D721Med (cell line): Measurements from ENCODE around the gene DSCAM.

Experiments
- DNase-seq: peaks from one replicate; pipeline ENCODE4 v3.0.0; 2011; ENCODE audit warnings: low spot score; ENCODE audit not compliant: insufficient read length
- FAIRE-seq: peaks from 2 replicates; lab custom pipeline; 2011; peaks lifted over from hg19 to GRCh38; lab: Jason Lieb, UNC
- TF ChIP-seq, protein P1 (sequence below): IDR thresholded peaks from 2 replicates; pipeline ENCODE4 v1.5.1; 2012; ENCODE audit warnings: mild to moderate bottlenecking, control low read depth; ENCODE audit not compliant: insufficient read depth; ENCODE audit errors: missing control alignments

DSCAM gene

GRCh38 chr21:40316104-40316503 lies 530.9 kb downstream of the DSCAM start:
- DNase-seq (no peak), FAIRE-seq (no peak)
- TF ChIP-seq, protein P1, sequence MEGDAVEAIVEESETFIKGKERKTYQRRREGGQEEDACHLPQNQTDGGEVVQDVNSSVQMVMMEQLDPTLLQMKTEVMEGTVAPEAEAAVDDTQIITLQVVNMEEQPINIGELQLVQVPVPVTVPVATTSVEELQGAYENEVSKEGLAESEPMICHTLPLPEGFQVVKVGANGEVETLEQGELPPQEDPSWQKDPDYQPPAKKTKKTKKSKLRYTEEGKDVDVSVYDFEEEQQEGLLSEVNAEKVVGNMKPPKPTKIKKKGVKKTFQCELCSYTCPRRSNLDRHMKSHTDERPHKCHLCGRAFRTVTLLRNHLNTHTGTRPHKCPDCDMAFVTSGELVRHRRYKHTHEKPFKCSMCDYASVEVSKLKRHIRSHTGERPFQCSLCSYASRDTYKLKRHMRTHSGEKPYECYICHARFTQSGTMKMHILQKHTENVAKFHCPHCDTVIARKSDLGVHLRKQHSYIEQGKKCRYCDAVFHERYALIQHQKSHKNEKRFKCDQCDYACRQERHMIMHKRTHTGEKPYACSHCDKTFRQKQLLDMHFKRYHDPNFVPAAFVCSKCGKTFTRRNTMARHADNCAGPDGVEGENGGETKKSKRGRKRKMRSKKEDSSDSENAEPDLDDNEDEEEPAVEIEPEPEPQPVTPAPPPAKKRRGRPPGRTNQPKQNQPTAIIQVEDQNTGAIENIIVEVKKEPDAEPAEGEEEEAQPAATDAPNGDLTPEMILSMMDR: no peak

- no peak for FAIRE-seq
- no peak for DNase-seq
- TF ChIP-seq, protein P1: no peak
These were observed 531.3 kb downstream of the DSCAM start for GRCh38 chr21:40315626-40316025.

DNA sequence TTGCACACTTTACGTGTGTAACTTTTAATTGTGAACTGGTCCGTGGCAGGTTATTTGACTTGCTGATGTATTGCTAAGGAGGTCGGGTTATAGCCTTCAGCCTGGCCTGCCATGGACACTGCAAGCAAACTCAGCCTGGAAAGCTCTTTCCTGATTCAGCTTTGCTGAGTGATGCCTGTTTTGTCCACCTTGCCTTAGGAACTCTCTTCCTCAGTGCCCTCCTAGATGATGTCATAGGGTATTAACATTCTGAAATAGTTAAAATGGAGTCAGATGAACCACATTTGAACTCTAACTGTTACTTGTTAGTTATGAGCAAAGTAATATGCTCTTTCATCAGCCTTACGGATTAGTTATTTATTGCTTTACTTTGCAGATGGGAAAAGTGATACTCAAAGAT lies 533.7 kb downstream of the DSCAM start:
- DNase-seq (no peak), FAIRE-seq (no peak)
- TF ChIP-seq, protein P1: no peak

DNA sequence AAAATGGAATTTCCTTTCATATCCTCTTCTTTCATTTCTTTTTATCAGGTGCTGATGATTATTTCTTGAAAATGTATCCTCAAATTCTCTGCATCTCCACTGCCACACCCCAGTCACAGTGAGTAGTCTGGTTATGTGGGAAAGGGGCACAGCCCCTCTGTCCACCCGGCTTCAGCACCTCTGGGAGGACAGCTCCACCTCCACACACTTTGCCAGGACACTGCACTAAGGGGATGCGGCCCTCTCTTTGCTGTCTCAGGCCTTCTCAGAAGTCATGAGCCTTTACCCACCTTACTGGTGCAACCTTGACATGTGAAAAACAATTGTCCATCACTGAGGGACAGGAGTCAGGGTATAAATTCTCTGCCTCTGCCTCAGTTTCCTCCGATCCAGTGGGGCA lies 546.7 kb downstream of the DSCAM start:
- TF ChIP-seq, protein P1: no peak
- no peak for DNase-seq
- no peak for FAIRE-seq

DNA sequence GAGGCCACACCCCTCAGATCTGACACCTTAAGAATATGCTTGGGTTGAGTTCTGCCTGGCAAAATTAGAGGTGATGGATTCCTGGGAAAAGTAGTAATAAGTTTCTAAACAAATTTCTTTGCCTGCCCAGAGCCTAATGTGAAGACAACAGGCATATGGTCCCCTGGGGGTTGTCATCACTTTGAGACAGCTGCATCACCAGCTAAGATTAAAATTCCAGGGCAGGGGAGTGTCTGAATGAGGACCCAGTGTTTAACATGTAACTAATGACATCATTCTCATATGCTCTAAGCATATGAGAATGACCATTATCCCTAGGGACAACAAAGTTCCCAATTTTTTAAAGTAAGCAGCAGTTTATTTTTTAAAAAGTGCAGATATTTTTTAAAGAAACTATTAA lies 547.5 kb downstream of the DSCAM start:
- DNase-seq (no peak), FAIRE-seq (no peak)
- TF ChIP-seq, protein P1: no peak

DNA sequence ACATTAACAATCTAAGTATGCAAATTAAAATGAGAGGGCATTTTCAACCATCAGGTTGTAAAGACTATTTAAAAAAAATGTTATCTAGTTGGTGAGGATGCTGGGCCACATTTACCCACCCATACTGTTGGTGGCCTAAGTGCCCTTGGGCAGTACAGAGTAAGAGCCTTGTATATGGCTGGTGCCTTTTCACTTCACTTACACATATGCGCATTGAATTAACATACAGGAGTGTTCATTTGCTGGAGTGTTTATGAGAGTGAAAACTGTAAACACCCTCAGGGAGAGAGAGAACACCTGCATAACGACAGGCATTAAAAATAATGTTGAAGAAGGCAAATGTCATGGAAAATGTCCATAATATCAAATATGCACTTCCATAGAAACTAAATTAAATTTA lies 552.6 kb downstream of the DSCAM start:
- TF ChIP-seq, protein P1: no peak
- DNase-seq (no peak), FAIRE-seq (no peak)

DNA sequence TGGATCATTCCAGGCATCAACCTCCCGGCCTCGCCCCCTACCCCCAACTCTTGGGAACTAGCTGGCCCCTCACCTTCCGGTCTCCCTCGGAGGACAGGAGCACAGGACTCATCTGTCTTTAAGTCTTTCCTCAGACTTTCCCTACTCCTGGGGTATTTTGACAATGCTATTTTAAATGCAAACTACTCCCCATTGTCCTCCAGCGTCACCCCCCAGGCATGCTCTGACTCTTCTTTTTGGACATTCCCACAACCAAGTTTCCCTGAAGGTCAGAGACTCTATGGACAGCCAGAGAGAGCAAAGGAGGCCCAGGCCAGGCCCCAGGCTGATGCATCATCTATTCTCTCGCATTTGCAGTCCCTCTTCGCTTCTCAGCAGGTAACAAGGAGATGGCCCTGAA lies 555.4 kb downstream of the DSCAM start:
- DNase-seq (no peak), FAIRE-seq (no peak)
- TF ChIP-seq, protein P1: no peak
